Activated T-helper 2 cell treated with anti-CD3 and anti-CD28 coated beads, Interferon-gamma antibody, Interleukin-2, Interleukin-4, amounts not matched to agents 10 μg/mL and 5 μg/mL and 100 μg/mL, durations not matched to agents 14 hours and 24 hours and 36 hours (primary cell): ENCODE data around the gene TNFSF13B. TPM values are rescaled to one million over a fixed set of nuclear protein-coding genes. Genes with fewer than 3 reads are reported as not detected.
"Not testable (repeated sequence)": the region's sequence is repeated elsewhere in the genome, so short reads cannot be mapped to it uniquely, and the experiment has no call there.

Source experiments
- DNase-seq: peaks from one replicate; pipeline ENCODE4 v3.0.0; 2021; ENCODE audit warnings: low spot score
- H3K27ac Mint-ChIP-seq: one replicate; pipeline ENCODE4 v1.8.0; 2021; ENCODE audit warnings: mixed read lengths
- H3K27me3 Mint-ChIP-seq: one replicate; pipeline ENCODE4 v1.8.0; 2021; ENCODE audit warnings: low read depth, mixed read lengths
- H3K36me3 Mint-ChIP-seq: one replicate; pipeline ENCODE4 v1.8.0; 2021; ENCODE audit warnings: low read depth, mixed read lengths
- H3K4me1 Mint-ChIP-seq: one replicate; pipeline ENCODE4 v1.8.0; 2021; ENCODE audit warnings: low read depth, mixed read lengths
- H3K4me3 Mint-ChIP-seq: one replicate; pipeline ENCODE4 v1.8.0; 2021; ENCODE audit warnings: low read depth, mild to moderate bottlenecking, moderate library complexity, mixed read lengths
- H3K9me3 Mint-ChIP-seq: one replicate; pipeline ENCODE4 v1.8.0; 2021; ENCODE audit warnings: mixed read lengths
- intact Hi-C: fragments of 100-400 bp; cut with micrococcal nuclease; formaldehyde crosslinking; loops from one replicate; pipeline ENCODE4 v1.15.1; 2023
- total RNA-seq: library from RNA; stranded (reverse); gene quantifications from 2 replicates; pipeline ENCODE4 v1.2.3, GENCODE V29; 2022

TNFSF13B gene
- total RNA-seq, 1 donor from 2014 or later = 1.7 TPM

DNA sequence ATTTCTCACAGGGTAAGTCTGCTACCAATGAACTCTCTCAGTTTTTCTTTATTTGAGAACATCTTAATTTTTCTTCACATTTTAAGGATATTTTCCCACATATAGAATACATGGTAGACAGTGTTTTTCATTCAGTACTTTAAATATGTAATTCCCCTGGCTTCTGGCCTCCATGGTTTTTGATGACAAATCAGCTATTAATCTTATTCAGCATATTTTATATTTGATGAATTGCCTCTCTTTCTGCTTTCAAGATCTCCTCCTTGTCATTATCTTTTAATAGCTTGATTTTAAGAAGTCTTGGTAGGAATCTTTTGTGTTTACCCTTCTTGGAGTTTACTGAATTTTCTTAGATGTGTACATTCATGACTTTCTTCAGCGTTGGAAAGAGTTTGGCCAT is 27.6 kb downstream of the TNFSF13B start:
- Mint-ChIP-seq H3K4me3 (no peak overlapping the region), H3K27ac (no peak overlapping the region), H3K36me3 (no peaks in the 10 kb centered on the region), H3K27me3 (no peaks in the 10 kb centered on the region), H3K9me3 (no peaks in the 10 kb centered on the region), H3K4me1 (no peaks in the 10 kb centered on the region)
- intact Hi-C loops = no loop called here
- no peak for DNase-seq

GRCh38 chr13:108302279-108302678 is 32.8 kb downstream of the TNFSF13B start:
- Mint-ChIP-seq H3K9me3 (no peaks in the 10 kb centered on the region), H3K4me3 (no peak overlapping the region), H3K27me3 (no peaks in the 10 kb centered on the region), H3K27ac (no peak overlapping the region), H3K4me1 (peaks cover 3% of the 10 kb centered on the region), H3K36me3 (no peaks in the 10 kb centered on the region)
- intact Hi-C loops = no loop called here
- DNase-seq = no peak

DNA sequence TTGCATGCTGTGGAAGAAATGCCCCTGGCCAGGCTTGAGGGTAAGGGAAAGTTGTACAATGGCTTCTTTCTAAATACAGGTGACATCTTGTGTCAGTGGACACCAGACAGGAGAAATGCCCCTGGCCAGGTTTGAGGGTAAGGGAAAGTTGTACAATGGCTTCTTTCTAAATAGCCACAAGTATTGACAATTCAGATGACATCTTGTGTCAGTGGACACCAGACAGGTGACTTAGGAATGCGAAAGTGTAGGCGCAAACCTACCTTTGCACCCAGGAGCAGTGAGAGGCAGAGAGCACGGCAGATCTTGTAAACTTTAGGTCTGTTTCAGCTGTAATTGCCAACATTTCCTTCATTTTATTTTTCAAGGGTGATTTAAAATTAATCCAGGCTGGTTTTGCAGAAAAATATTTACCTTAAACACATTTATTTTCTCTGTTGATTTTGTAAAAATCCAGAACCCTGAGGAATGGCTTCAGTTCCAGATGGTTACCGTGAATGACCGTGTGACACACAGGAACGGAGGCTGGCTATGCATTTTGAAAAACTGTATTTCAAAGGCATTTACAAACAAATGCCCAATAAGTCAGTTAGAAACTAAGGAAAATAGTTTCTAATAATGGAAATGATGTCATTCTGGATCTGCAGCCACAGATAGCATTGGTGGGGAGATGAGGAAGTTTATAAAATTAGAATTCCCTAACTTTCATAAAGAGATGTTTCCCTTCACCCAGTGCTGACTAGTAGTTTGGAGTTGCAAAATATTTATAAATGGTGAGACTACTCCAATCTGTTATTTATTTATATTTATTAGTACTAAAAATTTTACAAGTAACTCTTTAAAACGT is 34.9 kb downstream of the TNFSF13B start:
- Mint-ChIP-seq H3K4me1 (peaks cover 3% of the 10 kb centered on the region), H3K27ac (no peak overlapping the region), H3K27me3 (no peaks in the 10 kb centered on the region), H3K9me3 (no peaks in the 10 kb centered on the region), H3K36me3 (no peaks in the 10 kb centered on the region), H3K4me3 (no peak overlapping the region)
- no peak for DNase-seq
- intact Hi-C loops = no loop called here

DNA sequence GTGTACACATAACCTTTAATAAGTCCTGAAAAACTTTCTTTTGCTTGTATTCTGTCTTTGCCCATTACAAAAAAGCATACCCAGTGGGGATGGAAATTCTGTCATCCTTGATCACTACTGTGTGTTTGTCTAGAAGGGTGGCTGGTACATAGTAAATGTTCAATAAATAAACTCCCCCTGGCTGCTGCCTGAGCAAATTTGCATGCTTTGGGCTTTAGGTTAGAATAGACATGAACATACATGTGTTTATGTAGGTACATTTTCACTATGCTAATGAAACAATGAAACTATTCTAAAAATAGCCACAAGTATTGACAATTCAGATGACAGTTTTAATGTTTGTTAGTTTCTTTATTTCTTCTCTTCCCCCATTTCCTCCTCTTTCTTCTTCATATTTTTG is 36.1 kb downstream of the TNFSF13B start:
- Mint-ChIP-seq H3K4me1 (peaks cover 3% of the 10 kb centered on the region), H3K4me3 (no peak overlapping the region), H3K27me3 (no peaks in the 10 kb centered on the region), H3K9me3 (no peaks in the 10 kb centered on the region), H3K36me3 (no peaks in the 10 kb centered on the region), H3K27ac (no peak overlapping the region)
- DNase-seq = no peak
- intact Hi-C loops = no loop called here

- Mint-ChIP-seq H3K4me1 (peaks cover 3% of the 10 kb centered on the region), H3K4me3 (no peak overlapping the region), H3K27me3 (no peaks in the 10 kb centered on the region), H3K9me3 (no peaks in the 10 kb centered on the region), H3K36me3 (no peaks in the 10 kb centered on the region), H3K27ac (no peak overlapping the region)
- intact Hi-C loops = no loop called here
- DNase-seq = no peak
Observed at GRCh38 chr13:108306860-108307259, 37.3 kb downstream of the TNFSF13B start.

- H3K4me1 Mint-ChIP-seq, H3K36me3 Mint-ChIP-seq, intact Hi-C loops, H3K27ac Mint-ChIP-seq, H3K27me3 Mint-ChIP-seq, H3K4me3 Mint-ChIP-seq, DNase-seq, H3K9me3 Mint-ChIP-seq: not testable (repeated sequence)
Observed at GRCh38 chr13:108311596-108311995, 42.1 kb downstream of the TNFSF13B start.

GRCh38 chr13:108313382-108313781 is 43.9 kb downstream of the TNFSF13B start:
- Mint-ChIP-seq H3K9me3 (no peaks in the 10 kb centered on the region), H3K36me3 (no peaks in the 10 kb centered on the region), H3K27me3 (peaks cover 6% of the 10 kb centered on the region), H3K27ac (no peak overlapping the region), H3K4me1 (no peaks in the 10 kb centered on the region), H3K4me3 (no peak overlapping the region)
- intact Hi-C loops = no loop called here
- DNase-seq = no peak

DNA sequence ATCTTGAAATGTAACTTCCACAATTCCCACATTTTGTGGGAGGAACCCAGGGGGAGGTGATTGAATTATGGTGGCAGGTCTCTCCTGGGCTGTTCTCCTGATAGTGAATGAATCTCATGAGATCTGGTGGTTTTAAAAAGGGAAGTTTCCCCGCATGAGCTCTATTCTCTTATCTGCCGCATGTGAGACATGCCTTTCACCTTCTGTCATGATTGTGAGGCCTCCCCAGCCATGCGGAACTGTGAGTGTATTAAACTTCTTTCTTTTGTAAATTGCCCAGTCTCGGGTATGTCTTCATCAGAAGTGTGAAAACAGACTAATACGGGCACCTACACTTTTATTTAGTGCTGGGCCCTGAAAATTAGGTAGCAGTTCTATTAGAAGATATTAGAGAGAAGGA is 45.8 kb downstream of the TNFSF13B start:
- DNase-seq = no peak
- no peaks in the 10 kb centered on the region for H3K36me3 Mint-ChIP-seq
- H3K9me3 Mint-ChIP-seq = no peaks in the 10 kb centered on the region
- no peaks in the 10 kb centered on the region for H3K4me1 Mint-ChIP-seq
- intact Hi-C loops = no loop called here
- peaks cover 9% of the 10 kb centered on the region for H3K27me3 Mint-ChIP-seq
- no peak overlapping the region for H3K4me3 Mint-ChIP-seq
- no peak overlapping the region for H3K27ac Mint-ChIP-seq

- Mint-ChIP-seq H3K4me1 (no peaks in the 10 kb centered on the region), H3K36me3 (no peaks in the 10 kb centered on the region), H3K27ac (no peak overlapping the region), H3K27me3 (peaks cover 9% of the 10 kb centered on the region), H3K9me3 (no peaks in the 10 kb centered on the region), H3K4me3 (no peak overlapping the region)
- no peak for DNase-seq
- intact Hi-C loops = no loop called here
Observed at GRCh38 chr13:108315991-108316390, 46.5 kb downstream of the TNFSF13B start.

DNA sequence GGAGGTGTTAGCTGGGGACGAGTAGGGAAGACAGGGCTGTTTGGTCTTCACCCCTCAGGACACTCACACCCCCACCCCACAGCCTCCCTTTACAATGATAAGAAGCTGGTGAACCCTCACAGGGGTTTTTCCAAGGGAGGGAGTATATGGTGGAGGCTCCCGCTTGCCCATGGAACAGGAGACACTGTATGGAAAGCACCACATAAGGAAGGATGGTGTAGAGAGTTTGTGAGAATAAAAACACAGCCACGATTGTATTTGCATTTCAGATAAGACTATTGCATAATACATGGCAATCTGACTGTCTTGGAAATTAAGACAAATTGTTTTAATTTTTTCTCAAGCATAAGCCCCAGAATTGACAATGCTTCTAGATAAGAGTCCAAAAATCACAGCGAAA is 46.9 kb downstream of the TNFSF13B start:
- intact Hi-C loops = no loop called here
- Mint-ChIP-seq H3K27me3 (peaks cover 9% of the 10 kb centered on the region), H3K27ac (no peak overlapping the region), H3K4me3 (no peak overlapping the region), H3K4me1 (no peaks in the 10 kb centered on the region), H3K36me3 (no peaks in the 10 kb centered on the region), H3K9me3 (no peaks in the 10 kb centered on the region)
- no peak for DNase-seq

DNA sequence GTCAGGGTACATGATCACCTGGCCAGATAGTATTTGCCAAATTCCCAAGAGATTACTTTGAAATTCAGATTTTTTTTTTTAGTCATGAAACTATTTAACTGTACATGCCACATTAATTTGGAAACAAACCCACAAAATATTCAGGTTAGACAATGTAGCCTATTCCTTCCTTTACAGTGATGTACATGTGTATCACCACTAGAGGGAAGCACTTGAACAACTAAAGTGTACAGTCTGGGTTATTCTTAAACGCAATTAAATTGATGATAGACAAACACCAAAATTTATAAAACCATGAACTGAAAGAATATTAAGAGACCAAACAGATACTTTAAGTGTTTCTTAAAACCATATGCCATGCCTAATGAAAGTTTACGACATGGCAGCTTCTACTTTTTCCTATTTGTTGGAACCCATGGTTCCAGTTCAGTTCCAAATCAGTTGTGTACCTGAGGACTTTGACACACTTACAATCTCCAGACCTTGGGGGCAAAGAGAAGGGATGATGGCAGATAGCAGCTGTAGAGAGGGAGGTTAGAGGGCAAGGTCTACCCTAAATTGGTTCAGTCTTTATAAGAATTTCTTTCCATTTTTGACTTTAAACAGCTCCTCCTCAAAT is 52.8 kb downstream of the TNFSF13B start:
- Mint-ChIP-seq H3K27ac (no peak overlapping the region), H3K4me3 (no peak overlapping the region), H3K9me3 (no peaks in the 10 kb centered on the region), H3K36me3 (no peaks in the 10 kb centered on the region), H3K4me1 (peaks cover 1% of the 10 kb centered on the region), H3K27me3 (peaks cover 14% of the 10 kb centered on the region)
- DNase-seq = no peak
- intact Hi-C loops = loop anchor here (1.0 to 10.0 kb wide), 3 partner anchors 95 to 574 kb away; no protein-coding TSS in a partner anchor

DNA sequence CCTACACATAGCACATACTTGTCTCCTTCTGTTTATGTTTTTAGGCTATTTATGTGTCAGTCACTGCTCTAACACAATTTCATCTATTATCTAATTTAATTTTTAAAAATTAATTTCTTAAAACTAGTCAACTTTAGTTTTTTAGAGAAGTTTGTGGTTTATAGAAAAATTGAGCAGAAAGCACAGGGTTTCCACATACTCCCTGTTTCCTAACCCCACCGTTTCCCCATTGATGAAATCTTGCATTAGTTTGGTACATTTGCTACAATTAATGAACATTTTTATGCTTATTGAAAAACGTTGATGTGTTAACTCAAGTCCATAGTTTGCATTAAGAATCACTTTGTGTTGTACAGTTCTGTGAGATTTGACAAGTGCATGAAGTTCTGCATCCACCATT is 53.5 kb downstream of the TNFSF13B start:
- Mint-ChIP-seq H3K27ac (no peak overlapping the region), H3K36me3 (no peaks in the 10 kb centered on the region), H3K9me3 (no peaks in the 10 kb centered on the region), H3K27me3 (peaks cover 14% of the 10 kb centered on the region), H3K4me3 (no peak overlapping the region), H3K4me1 (peaks cover 1% of the 10 kb centered on the region)
- no peak for DNase-seq
- intact Hi-C loops = loop anchor here (5.0 to 10.0 kb wide), 2 partner anchors 96 to 182 kb away; no protein-coding TSS in a partner anchor

GRCh38 chr13:108325863-108326262 is 56.3 kb downstream of the TNFSF13B start:
- no peak overlapping the region for H3K4me3 Mint-ChIP-seq
- H3K9me3 Mint-ChIP-seq = no peaks in the 10 kb centered on the region
- H3K27ac Mint-ChIP-seq = no peak overlapping the region

More at GRCh38 chr13:108325863-108326262, 56.3 kb downstream of the TNFSF13B start:
- no peaks in the 10 kb centered on the region for H3K36me3 Mint-ChIP-seq
- DNase-seq = no peak
- intact Hi-C loops = loop anchor here (10.0 kb wide), 1 partner anchor 179 kb away; no protein-coding TSS in a partner anchor
- H3K4me1 Mint-ChIP-seq = peaks cover 1% of the 10 kb centered on the region
- peaks cover 21% of the 10 kb centered on the region for H3K27me3 Mint-ChIP-seq
